B cell (primary cell): Measurements from ENCODE around the gene NUP214. TPM values are rescaled to one million over a fixed set of nuclear protein-coding genes. Genes with fewer than 3 reads are reported as not detected.
A peak's percentile ranks its signal among the peaks of the same experiment; 100 is the strongest.

Source experiments
- ATAC-seq: fragments of 200-7000 bp; cut with Tn5 transposase; one replicate; pipeline ENCODE4 v1.10.0; 2021; ENCODE audit warnings: low read depth, mild to moderate bottlenecking, moderate number of reproducible peaks, moderate library complexity
- CTCF ChIA-PET: fragments of 350-600 bp; sonication (Branson Sonifier 250); formaldehyde crosslinking; loops from one replicate; lab custom pipeline; 2021; ENCODE audit warnings: antibody characterized with exemption, inconsistent platforms; lab: Charles Lee
- POLR2A ChIA-PET: fragments of 350-600 bp; sonication (Branson Sonifier 250); formaldehyde crosslinking; loops from one replicate; lab custom pipeline; 2021; ENCODE audit warnings: antibody characterized with exemption; lab: Charles Lee
- DNase-seq: peaks from one replicate; pipeline ENCODE4 v3.0.0; 2013
- H2AFZ ChIP-seq: 2 replicates; pipeline ENCODE4 v1.6.1; 2012; ENCODE audit warnings: mild to moderate bottlenecking, low read depth, low read length; ENCODE audit not compliant: insufficient read depth, poor library complexity, severe bottlenecking
- H3K27ac ChIP-seq, 2 donors: 1 replicate in 1 of 2; 2 replicates in 1 of 2; pipeline ENCODE4 v1.5.1; 2012 to 2013; ENCODE audit warnings: low read length in 2 of 2, mild to moderate bottlenecking in 2 of 2, moderate library complexity in 1 of 2
- H3K27me3 ChIP-seq, 4 experiments: fragments of 200-600 bp in 1 of 4; sonication (generic) in 1 of 4; replicated peaks in 1 of 4; 1 replicate in 2 of 4; 2 replicates in 2 of 4; pipeline versions ENCODE4 v1.6.1 to v1.7.0; 2013 to 2016; ENCODE audit warnings: low read length in 3 of 4, mild to moderate bottlenecking in 2 of 4, mixed read lengths in 1 of 4, moderate library complexity in 1 of 4; ENCODE audit not compliant: insufficient read depth in 4 of 4, control insufficient read depth in 3 of 4; ENCODE audit errors: control extremely low read depth in 1 of 4
- H3K36me3 ChIP-seq, 2 experiments: replicated peaks in 1 of 2; 1 replicate in 1 of 2; 2 replicates in 1 of 2; pipeline versions ENCODE4 v1.6.1 to v1.7.1; 2013; ENCODE audit warnings: low read length in 1 of 2; ENCODE audit not compliant: insufficient read depth in 2 of 2, control insufficient read depth in 1 of 2; ENCODE audit errors: control extremely low read depth in 1 of 2, extremely low read depth in 1 of 2
- H3K4me1 ChIP-seq, 2 donors: fragments of 200-600 bp in 1 of 2; sonication (generic) in 1 of 2; 1 replicate in 1 of 2; 2 replicates in 1 of 2; pipeline versions ENCODE4 v1.5.1 to v1.6.1; 2013 to 2017; ENCODE audit warnings: low read length in 2 of 2; ENCODE audit not compliant: control insufficient read depth in 2 of 2, insufficient read depth in 2 of 2
- H3K4me2 ChIP-seq: replicated peaks from 2 replicates; pipeline ENCODE3; 2012; ENCODE audit warnings: mild to moderate bottlenecking, low read depth, low read length; ENCODE audit not compliant: poor library complexity, severe bottlenecking
- H3K4me3 ChIP-seq, 5 experiments: fragments of 200-600 bp in 1 of 5; sonication (generic) in 1 of 5; 1 replicate in 3 of 5; 2 replicates in 2 of 5; pipeline versions ENCODE4 v1.5.1 to v1.7.0; 2011 to 2016; ENCODE audit warnings: low read length in 4 of 5, mild to moderate bottlenecking in 4 of 5, low read depth in 2 of 5, control low read depth in 1 of 5, moderate library complexity in 1 of 5; ENCODE audit not compliant: insufficient read depth in 1 of 5; ENCODE audit errors: control extremely low read depth in 1 of 5, extremely low read depth in 1 of 5
- H3K79me2 ChIP-seq: fragments of 200-600 bp; sonication (generic); one replicate; pipeline ENCODE4 v1.6.0; 2016; ENCODE audit warnings: low read length; ENCODE audit not compliant: control insufficient read depth, insufficient read depth
- H3K9ac ChIP-seq: fragments of 200-600 bp; sonication (generic); 2 replicates; pipeline ENCODE4 v1.6.1; 2017; ENCODE audit warnings: mild to moderate bottlenecking, low read length, moderate library complexity
- H3K9me3 ChIP-seq, 3 donors: one replicate each; pipeline versions ENCODE4 v1.6.1 to v1.7.1; 2013; ENCODE audit warnings: low read length in 2 of 3; ENCODE audit not compliant: control insufficient read depth in 2 of 3, insufficient read depth in 1 of 3; ENCODE audit errors: control extremely low read depth in 1 of 3
- H4K20me1 ChIP-seq: 2 replicates; pipeline ENCODE4 v1.6.0; 2012; ENCODE audit warnings: mild to moderate bottlenecking, low read length; ENCODE audit not compliant: insufficient read depth, control insufficient read depth, poor library complexity, severe bottlenecking
- H3K27ac Mint-ChIP-seq: one replicate; pipeline ENCODE4 v1.8.0; 2021; ENCODE audit warnings: mixed read lengths
- H3K27me3 Mint-ChIP-seq: one replicate; pipeline ENCODE4 v1.8.0; 2021; ENCODE audit warnings: mixed read lengths
- H3K4me1 Mint-ChIP-seq: one replicate; pipeline ENCODE4 v1.8.0; 2021; ENCODE audit warnings: mixed read lengths
- H3K4me3 Mint-ChIP-seq: one replicate; pipeline ENCODE4 v1.8.0; 2021; ENCODE audit warnings: mixed read lengths
- H3K9me3 Mint-ChIP-seq: one replicate; pipeline ENCODE4 v1.8.0; 2022; ENCODE audit warnings: mixed read lengths; ENCODE audit not compliant: insufficient read depth
- CTCF ChIP-seq: fragments of 200-600 bp; IDR thresholded peaks from one replicate; pipeline ENCODE4 v1.8.0; 2022; ENCODE audit warnings: antibody characterized with exemption, mild to moderate bottlenecking
- EZH2 ChIP-seq: IDR thresholded peaks from 2 replicates; pipeline ENCODE4 v1.6.1; 2012; ENCODE audit warnings: borderline replicate concordance, low read depth, mild to moderate bottlenecking, moderate library complexity, low read length; ENCODE audit not compliant: insufficient read depth, poor library complexity, severe bottlenecking
- WGBS: methylation state at CpG from one replicate; pipeline ENCODE4 v1.1.5; 2013; ENCODE audit warnings: missing lambda C conversion rate; ENCODE audit not compliant: insufficient coverage; 5-methylcytosine and 5-hydroxymethylcytosine counted together
- intact Hi-C: fragments of 100-400 bp; cut with micrococcal nuclease; formaldehyde crosslinking; loops from one replicate; pipeline ENCODE4 v1.10.0; 2022
- polyA plus RNA-seq: library from polyadenylated mRNA; depleted of rRNA; stranded (reverse); fragments of >200 nt; gene quantifications from 2 replicates; pipeline ENCODE4 v1.2.3, GENCODE V29; 2012
- total RNA-seq, 2 donors: library from RNA; stranded (reverse); fragments of 120-200 nt in 1 of 2; gene quantifications; 1 replicate in 1 of 2; 2 replicates in 1 of 2; pipeline versions ENCODE4 v1.2.3 to v1.2.4, GENCODE V29; 2013 to 2022

The NUP214 gene
- total and polyA plus RNA-seq, 2 donors (not counting 1 experiment from before 2014, with no cell fraction given): 19.0 to 94.6 TPM

GRCh38 chr9:131276094-131276888 is 150.9 kb downstream of the NUP214 start, which contains the start of gene FAM78A:
TSS of gene FAM78A (minus strand) at chr9:131276510. CDS start at chr9:131276179, 331 bp downstream.
- POLR2A ChIA-PET: interaction anchor here (1.5 to 8.2 kb wide), 4 partner anchors 13 to 97 kb away, joined by 6 to 199 read pairs (median 14); no protein-coding TSS in a partner anchor
- peak within 1 kb of the TSS; percentile 66 to 95 (median 90) for H3K4me3 ChIP-seq
- ATAC-seq (peak; percentile 13), DNase-seq (peak; percentile 78)
- no peaks in the 10 kb centered on the region for H3K27me3 Mint-ChIP-seq
- H2AFZ ChIP-seq: peak within 1 kb of the TSS; percentile 71
- H3K9ac ChIP-seq: peak within 1 kb of the TSS; percentile 97
- H3K4me1 Mint-ChIP-seq: peaks cover 48% of the 10 kb centered on the region
- intact Hi-C loops: loop anchor here (1.0 to 10.0 kb wide), 3 partner anchors 20 to 966 kb away; no protein-coding TSS in a partner anchor
- peaks cover 37 to 45% of the 10 kb centered on the region in 2 donors for H3K4me1 ChIP-seq
- peak within 1 kb of the TSS; percentile 77 for H3K4me2 ChIP-seq
- peak within 1 kb of the TSS; percentile 86 to 91 for H3K27ac ChIP-seq
- peaks cover 0 to 3% (median 0%) of the 10 kb centered on the region in 4 experiments for H3K27me3 ChIP-seq
- CTCF ChIA-PET: interaction anchor here (1.3 to 8.9 kb wide), 5 partner anchors 13 to 98 kb away, joined by 4 to 158 read pairs (median 16); no protein-coding TSS in a partner anchor
- H3K27ac Mint-ChIP-seq: peak within 1 kb of the TSS; percentile 97
- peaks cover 0 to 2% of the 10 kb centered on the region in 2 experiments for H3K36me3 ChIP-seq
- H3K4me3 Mint-ChIP-seq: peak within 1 kb of the TSS; percentile 94
- WGBS: under 1% methylated on average over 72 of the region's 76 CpGs
- H3K79me2 ChIP-seq: peaks cover 51% of the 10 kb centered on the region
- H3K9me3 Mint-ChIP-seq: no peaks in the 10 kb centered on the region
- TF ChIP-seq EZH2: no peak
- TF ChIP-seq CTCF: no peak
- H4K20me1 ChIP-seq: peaks cover 8% of the 10 kb centered on the region
- no peaks in the 10 kb centered on the region for H3K9me3 ChIP-seq
